GM15510 (cell line): ENCODE measurements around the gene MAN1A1.

Experiments used
- POLR2A ChIP-seq: IDR thresholded peaks from 3 replicates; pipeline ENCODE4 v1.6.1; 2011; ENCODE audit warnings: borderline replicate concordance; ENCODE audit not compliant: insufficient read length; ENCODE audit errors: extremely low read depth

The MAN1A1 gene

DNA sequence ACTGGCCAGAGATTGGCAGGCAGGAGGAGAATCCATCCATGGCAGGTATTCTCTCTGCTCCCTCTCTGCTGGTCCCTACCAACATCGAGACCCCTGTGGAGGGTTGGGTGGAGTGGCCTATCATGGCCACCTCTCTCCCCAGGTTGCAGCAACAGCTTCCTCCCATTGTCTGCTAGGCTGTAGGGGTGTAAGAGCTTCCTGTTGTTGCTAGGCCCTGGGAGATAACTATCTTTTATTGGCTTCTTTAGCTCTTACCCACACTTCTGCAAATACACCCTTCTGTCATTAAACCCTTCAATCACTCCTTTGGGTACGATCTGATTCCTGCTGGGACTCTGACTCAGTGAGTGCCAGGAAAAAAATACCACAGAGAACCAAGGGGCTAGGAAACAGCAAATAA lies 204.4 kb downstream of the MAN1A1 start:
- TF ChIP-seq POLR2A: no peak

- no peak for TF ChIP-seq POLR2A
These were observed 206.9 kb downstream of the MAN1A1 start for GRCh38 chr6:119142637-119143036.

- no peak for TF ChIP-seq POLR2A
These were observed 207.5 kb downstream of the MAN1A1 start for GRCh38 chr6:119142041-119142440.

GRCh38 chr6:119140196-119141140 lies 209.1 kb downstream of the MAN1A1 start:
- no peak for TF ChIP-seq POLR2A

GRCh38 chr6:119138906-119139541 lies 210.5 kb downstream of the MAN1A1 start:
- TF ChIP-seq POLR2A: no peak

GRCh38 chr6:119137194-119138072 lies 212.1 kb downstream of the MAN1A1 start:
- no peak for TF ChIP-seq POLR2A

DNA sequence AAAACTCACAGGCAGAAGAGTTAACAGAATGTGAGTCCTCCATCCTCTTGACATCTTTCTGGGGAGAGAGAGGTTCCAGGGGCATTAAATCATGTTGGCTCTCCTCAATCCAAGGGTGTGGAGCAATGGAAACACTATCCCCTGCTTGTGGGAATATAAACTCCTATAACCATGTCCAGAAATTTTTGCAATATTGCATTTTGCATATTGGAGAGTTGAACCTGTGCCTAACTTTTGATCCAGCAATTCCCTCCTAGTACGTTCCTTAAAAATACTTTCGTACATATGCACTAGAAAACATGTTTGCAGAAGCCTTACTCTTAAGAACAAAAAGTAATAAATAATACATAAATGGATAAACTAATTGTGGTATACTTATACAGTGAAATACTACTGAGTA lies 214.8 kb downstream of the MAN1A1 start:
- no peak for TF ChIP-seq POLR2A

DNA sequence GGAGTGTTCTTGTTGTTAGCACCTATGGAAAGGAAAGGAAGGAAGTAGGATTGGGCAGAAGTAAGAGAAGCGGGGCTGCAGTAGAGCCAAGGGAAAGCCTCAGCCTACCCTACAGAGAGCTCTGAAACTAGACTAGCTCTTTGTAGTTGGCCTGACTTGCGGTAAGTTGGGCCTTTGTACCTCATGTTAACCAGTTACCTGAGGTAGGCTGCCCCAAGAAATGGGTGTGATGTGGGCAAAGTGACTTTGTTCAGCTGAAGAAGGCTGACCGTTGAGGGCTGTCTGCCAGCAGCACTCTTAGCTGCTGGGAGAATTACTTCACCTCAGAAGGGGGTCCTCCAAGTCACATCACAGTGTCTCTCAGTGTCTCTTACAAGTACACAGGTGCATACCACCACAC lies 216.2 kb downstream of the MAN1A1 start:
- TF ChIP-seq POLR2A: no peak

DNA sequence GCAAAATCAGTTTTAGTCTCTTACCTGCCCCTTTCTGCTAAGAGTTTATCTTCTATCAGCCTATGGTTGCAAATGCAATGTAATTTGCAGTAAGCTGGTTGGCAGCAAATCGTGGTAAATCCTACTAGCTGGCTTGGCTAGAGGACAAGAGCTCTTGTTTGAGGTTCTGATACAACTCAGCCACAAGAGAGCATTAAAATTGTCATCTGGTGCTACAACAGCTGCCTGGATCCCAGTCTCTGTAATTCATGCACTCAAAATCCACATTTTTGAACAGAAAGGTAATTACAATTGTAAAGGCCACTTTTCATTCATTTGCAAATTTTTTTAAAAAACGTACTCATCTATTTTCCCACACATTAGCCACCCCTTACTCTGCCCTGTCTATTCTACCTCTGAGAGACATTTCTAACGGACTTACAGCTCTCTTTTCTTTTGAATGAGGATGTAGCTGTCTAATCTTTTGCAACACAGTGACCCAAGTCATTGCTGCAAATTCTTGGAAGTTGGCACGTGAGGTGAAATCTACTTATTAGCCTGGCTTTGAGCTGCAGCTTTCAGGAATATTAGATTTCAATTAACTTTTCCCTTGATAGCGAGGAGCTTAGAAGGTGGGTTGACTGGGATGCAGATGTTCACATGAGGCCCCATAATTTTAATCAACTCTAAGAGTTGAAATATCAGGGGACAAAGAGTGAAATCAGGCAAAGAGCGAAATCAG lies 217.1 kb downstream of the MAN1A1 start:
- no peak for TF ChIP-seq POLR2A

- TF ChIP-seq POLR2A: no peak
These were observed 219.5 kb downstream of the MAN1A1 start for GRCh38 chr6:119129968-119130484.

GRCh38 chr6:119129148-119129967 lies 220.2 kb downstream of the MAN1A1 start:
- no peak for TF ChIP-seq POLR2A

- TF ChIP-seq POLR2A: no peak
These were observed 221.2 kb downstream of the MAN1A1 start for GRCh38 chr6:119128252-119128912.

DNA sequence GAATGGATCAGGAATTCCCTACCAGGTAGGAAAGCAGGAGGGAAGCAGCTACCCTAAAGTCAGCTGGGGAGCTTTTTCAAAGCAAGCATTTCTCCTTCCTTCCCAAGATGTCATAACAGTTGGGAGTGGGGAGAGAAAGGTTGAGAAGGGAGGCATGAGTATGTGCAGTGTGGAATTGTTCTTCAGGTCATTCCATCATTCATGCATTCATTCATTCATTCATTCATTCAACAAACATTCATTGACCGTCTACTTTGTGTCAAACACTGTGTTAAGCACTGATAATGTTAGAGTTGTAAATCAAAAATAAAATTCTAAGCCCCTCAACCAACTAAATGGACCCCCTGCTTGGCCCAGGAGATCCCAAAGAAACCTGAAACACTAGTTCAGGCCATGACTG lies 221.9 kb downstream of the MAN1A1 start:
- TF ChIP-seq POLR2A: no peak
